HG03066 (cell line): ENCODE results near the gene MAN2A1.
"Not testable (repeated sequence)": the region's sequence is repeated elsewhere in the genome, so short reads cannot be mapped to it uniquely, and the experiment has no call there.

Experiments
- ATAC-seq: cut with Tn5 transposase; IDR thresholded peaks from one replicate; pipeline ENCODE4 v1.9.1; 2021; ENCODE audit warnings: low read depth; ENCODE audit not compliant: unreplicated experiment

The MAN2A1 gene

GRCh38 chr5:109750463-109750862, 60.7 kb downstream of the MAN2A1 start:
- ATAC-seq: no peak

- no peak for ATAC-seq
Observed at GRCh38 chr5:109753279-109753678, 63.6 kb downstream of the MAN2A1 start.

GRCh38 chr5:109754319-109754718, 64.6 kb downstream of the MAN2A1 start:
- no peak for ATAC-seq

GRCh38 chr5:109755761-109756160, 66.0 kb downstream of the MAN2A1 start:
- ATAC-seq: no peak

GRCh38 chr5:109756543-109757185, 66.9 kb downstream of the MAN2A1 start:
- no peak for ATAC-seq

GRCh38 chr5:109757490-109757889, 67.8 kb downstream of the MAN2A1 start:
- ATAC-seq: no peak

GRCh38 chr5:109759306-109759705, 69.6 kb downstream of the MAN2A1 start:
- no peak for ATAC-seq

GRCh38 chr5:109760130-109760529, 70.4 kb downstream of the MAN2A1 start:
- not testable (repeated sequence) for ATAC-seq

GRCh38 chr5:109762821-109763220, 73.1 kb downstream of the MAN2A1 start:
- ATAC-seq: no peak

- ATAC-seq: no peak
Observed at GRCh38 chr5:109767184-109767995, 77.7 kb downstream of the MAN2A1 start.

GRCh38 chr5:109767997-109768396, 78.3 kb downstream of the MAN2A1 start:
- ATAC-seq: no peak

- no peak for ATAC-seq
Observed at GRCh38 chr5:109769597-109770291, 80.0 kb downstream of the MAN2A1 start.

GRCh38 chr5:109775130-109775529, 85.4 kb downstream of the MAN2A1 start:
- no peak for ATAC-seq

GRCh38 chr5:109779036-109779735, 89.5 kb downstream of the MAN2A1 start:
- no peak for ATAC-seq

GRCh38 chr5:109784687-109785086, 95.0 kb downstream of the MAN2A1 start:
- no peak for ATAC-seq

- ATAC-seq: no peak
Observed at GRCh38 chr5:109786206-109786855, 96.6 kb downstream of the MAN2A1 start.

- ATAC-seq: peak; percentile 97
Observed at GRCh38 chr5:109788596-109788995, 98.9 kb downstream of the MAN2A1 start.

GRCh38 chr5:109792613-109793012, 102.9 kb downstream of the MAN2A1 start:
- no peak for ATAC-seq

GRCh38 chr5:109803854-109804253, 114.1 kb downstream of the MAN2A1 start:
- no peak for ATAC-seq

- peak; percentile 60 for ATAC-seq
Observed at GRCh38 chr5:109805472-109805871, 115.7 kb downstream of the MAN2A1 start.
